ENCODE results near the gene TBPL1. TPM values are rescaled to one million over a fixed set of nuclear protein-coding genes. Genes with fewer than 3 reads are reported as not detected.
A peak's percentile ranks its signal among the peaks of the same experiment; 100 is the strongest.

Gene TBPL1
- total and polyA plus RNA-seq, 9 of the 15 experiments (the other 6 are each of a cell fraction or from before 2014, with no cell fraction given): 78.1 to 152 (median 107) TPM

DNA sequence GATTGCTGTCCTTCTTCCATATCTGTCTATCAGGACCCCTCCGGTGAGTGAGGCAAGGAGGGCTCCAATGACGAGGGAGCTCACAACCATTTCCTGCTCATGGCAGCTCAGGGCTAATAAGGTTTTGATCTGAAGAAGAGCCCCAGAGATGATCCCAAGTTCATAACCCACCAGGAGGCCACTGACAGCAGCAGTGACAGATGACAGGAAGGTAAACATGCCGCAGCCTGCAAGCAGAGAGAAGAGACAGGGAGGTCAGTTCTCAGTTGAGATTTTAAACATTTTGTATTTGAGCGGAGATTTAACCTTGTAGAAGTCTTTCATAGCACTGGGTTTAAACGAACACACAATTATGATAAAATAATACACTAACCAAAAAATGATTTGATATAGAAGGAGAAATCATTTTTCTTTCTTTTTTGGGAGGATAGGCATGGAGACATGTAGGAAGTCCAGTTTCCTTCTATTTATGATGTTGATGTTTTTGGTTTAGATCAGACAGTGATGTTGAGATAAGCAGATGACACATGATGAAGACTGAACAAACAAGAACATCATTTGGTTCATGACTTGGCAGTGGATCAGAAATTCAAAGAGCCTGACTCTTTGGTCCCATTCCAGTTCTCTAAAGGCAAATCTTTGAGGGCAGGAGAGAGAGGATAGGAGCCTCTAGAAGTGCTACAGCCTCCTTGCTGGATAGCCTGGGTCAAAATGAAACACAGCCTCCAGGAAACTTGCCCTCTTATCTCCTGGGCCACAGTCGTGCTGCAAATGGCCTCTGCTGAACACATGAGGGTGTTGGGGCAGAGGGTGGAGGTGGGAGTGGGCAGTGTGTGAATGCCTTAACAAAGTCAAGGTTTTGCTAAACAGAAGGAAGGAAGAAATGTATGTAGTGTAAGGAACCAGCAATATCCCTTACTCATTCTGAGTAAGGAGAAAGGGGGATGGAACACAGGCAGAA, 76.8 kb downstream of the TBPL1 start (continued):
- TF ChIP-seq, protein P1, sequence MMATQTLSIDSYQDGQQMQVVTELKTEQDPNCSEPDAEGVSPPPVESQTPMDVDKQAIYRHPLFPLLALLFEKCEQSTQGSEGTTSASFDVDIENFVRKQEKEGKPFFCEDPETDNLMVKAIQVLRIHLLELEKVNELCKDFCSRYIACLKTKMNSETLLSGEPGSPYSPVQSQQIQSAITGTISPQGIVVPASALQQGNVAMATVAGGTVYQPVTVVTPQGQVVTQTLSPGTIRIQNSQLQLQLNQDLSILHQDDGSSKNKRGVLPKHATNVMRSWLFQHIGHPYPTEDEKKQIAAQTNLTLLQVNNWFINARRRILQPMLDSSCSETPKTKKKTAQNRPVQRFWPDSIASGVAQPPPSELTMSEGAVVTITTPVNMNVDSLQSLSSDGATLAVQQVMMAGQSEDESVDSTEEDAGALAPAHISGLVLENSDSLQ (IDR thresholded peaks at IDR 0.05): peak; percentile 84
- TF ChIP-seq RAD51 (IDR thresholded peaks at IDR 0.05; ENCODE audit: borderline replicate concordance, low read depth) (0 out of 2 replicates have a peak, but pooled peaks have one; percentile 16), PHF21A (IDR thresholded peaks at IDR 0.05; ENCODE audit: borderline replicate concordance, low read depth) (no peak), TRIM24 (IDR thresholded peaks at IDR 0.05) (peak in 1 of 2 experiments; percentile 8; a peak in 1 of 4 replicates), LEF1 (IDR thresholded peaks at IDR 0.05) (peak; percentile 50; the same call in 1 of the 2 replicates), HDAC1 (IDR thresholded peaks at IDR 0.05) (peak in 1 of 2 experiments; percentile 56; a peak in 1 of 4 replicates), NR1H2 (CRISPR knock-in tag; IDR thresholded peaks at IDR 0.05) (no peak), ZNF316 (IDR thresholded peaks at IDR 0.05) (peak; percentile 88), CUX1 (CRISPR knock-in tag; IDR thresholded peaks at IDR 0.05) (no peak), TRIM28 (IDR thresholded peaks at IDR 0.05) (no peak), MTA1 (IDR thresholded peaks at IDR 0.05; ENCODE audit: borderline replicate concordance) (peak; percentile 39; the same call in 1 of the 2 replicates), BHLHE40 (IDR thresholded peaks at IDR 0.05; ENCODE audit: low read length) (peak; percentile 13; the same call in 1 of the 2 replicates), TAL1 (IDR thresholded peaks at IDR 0.05) (peak; percentile 47)
- TF ChIP-seq, protein P2, sequence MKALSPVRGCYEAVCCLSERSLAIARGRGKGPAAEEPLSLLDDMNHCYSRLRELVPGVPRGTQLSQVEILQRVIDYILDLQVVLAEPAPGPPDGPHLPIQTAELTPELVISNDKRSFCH (CRISPR knock-in tag; IDR thresholded peaks at IDR 0.05): no peak
- TF ChIP-seq, protein P2 (tag; IDR thresholded peaks at IDR 0.05): no peak
- TF ChIP-seq, protein P3, sequence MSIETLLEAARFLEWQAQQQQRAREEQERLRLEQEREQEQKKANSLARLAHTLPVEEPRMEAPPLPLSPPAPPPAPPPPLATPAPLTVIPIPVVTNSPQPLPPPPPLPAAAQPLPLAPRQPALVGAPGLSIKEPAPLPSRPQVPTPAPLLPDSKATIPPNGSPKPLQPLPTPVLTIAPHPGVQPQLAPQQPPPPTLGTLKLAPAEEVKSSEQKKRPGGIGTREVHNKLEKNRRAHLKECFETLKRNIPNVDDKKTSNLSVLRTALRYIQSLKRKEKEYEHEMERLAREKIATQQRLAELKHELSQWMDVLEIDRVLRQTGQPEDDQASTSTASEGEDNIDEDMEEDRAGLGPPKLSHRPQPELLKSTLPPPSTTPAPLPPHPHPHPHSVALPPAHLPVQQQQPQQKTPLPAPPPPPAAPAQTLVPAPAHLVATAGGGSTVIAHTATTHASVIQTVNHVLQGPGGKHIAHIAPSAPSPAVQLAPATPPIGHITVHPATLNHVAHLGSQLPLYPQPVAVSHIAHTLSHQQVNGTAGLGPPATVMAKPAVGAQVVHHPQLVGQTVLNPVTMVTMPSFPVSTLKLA (conservative IDR thresholded peaks at IDR 0.05): peak in 1 of 2 experiments; percentile 49; a peak in 1 of 4 replicates

Measured in K562 (cell line).